HEK293T (cell line): ENCODE data around the gene AVPR2.

Source experiments
- BHLHE40 ChIP-seq: fragments of 450-650 bp; IDR thresholded peaks from 2 replicates; pipeline ENCODE4 v1.6.1; 2016; ENCODE audit warnings: mild to moderate bottlenecking, moderate library complexity, borderline replicate concordance
- CTBP1 ChIP-seq: fragments of 450-650 bp; IDR thresholded peaks from 2 replicates; pipeline ENCODE4 v1.6.1; 2016; ENCODE audit warnings: borderline replicate concordance
- ELF4 ChIP-seq: fragments of 450-650 bp; IDR thresholded peaks from 2 replicates; pipeline ENCODE4 v1.6.1; 2017; ENCODE audit warnings: antibody characterized with exemption
- FOXK2 ChIP-seq: fragments of 450-650 bp; IDR thresholded peaks from 2 replicates; pipeline ENCODE4 v1.6.1; 2016; ENCODE audit warnings: mild to moderate bottlenecking
- FOXM1 ChIP-seq: fragments of 450-650 bp; IDR thresholded peaks from 2 replicates; pipeline ENCODE4 v1.6.1; 2017; ENCODE audit warnings: mild to moderate bottlenecking, borderline replicate concordance
- L3MBTL2 ChIP-seq: fragments of 450-650 bp; conservative IDR thresholded peaks from 2 replicates; pipeline ENCODE4 v1.6.1; 2016; ENCODE audit warnings: mild to moderate bottlenecking
- LEF1 ChIP-seq: fragments of 450-650 bp; IDR thresholded peaks from 2 replicates; pipeline ENCODE4 v1.6.1; 2017; ENCODE audit warnings: mild to moderate bottlenecking, borderline replicate concordance
- NFRKB ChIP-seq: fragments of 450-650 bp; IDR thresholded peaks from 2 replicates; pipeline ENCODE4 v1.6.1; 2016; ENCODE audit warnings: mild to moderate bottlenecking, moderate library complexity
- SP1 ChIP-seq: fragments of 450-650 bp; IDR thresholded peaks from 2 replicates; pipeline ENCODE4 v1.6.1; 2017
- SUZ12 ChIP-seq: fragments of 450-650 bp; IDR thresholded peaks from 2 replicates; pipeline ENCODE4 v1.6.1; 2016; ENCODE audit warnings: mild to moderate bottlenecking
- TARDBP ChIP-seq: fragments of 450-650 bp; IDR thresholded peaks from 2 replicates; pipeline ENCODE4 v1.6.1; 2016
- ZNF384 ChIP-seq: fragments of 450-650 bp; IDR thresholded peaks from 2 replicates; pipeline ENCODE4 v1.6.1; 2016

GRCh38 chrX:153868576-153869472 lies 35.6 kb upstream of the AVPR2 start:
- TF ChIP-seq BHLHE40 (no peak), ZNF384 (no peak), LEF1 (no peak), ELF4 (no peak), FOXM1 (no peak), SUZ12 (no peak), FOXK2 (no peak), TARDBP (no peak), CTBP1 (no peak), SP1 (no peak), NFRKB (no peak), L3MBTL2 (no peak)
